PFSK-1 (cell line): Measurements from ENCODE around the gene CCDC197.

Source experiments
- POLR2AphosphoS5 ChIP-seq: IDR thresholded peaks from 2 replicates; pipeline ENCODE4 v1.6.1; 2012; ENCODE audit warnings: low read depth, mild to moderate bottlenecking, control low read depth, low read length, moderate library complexity
- REST ChIP-seq, 2 experiments: IDR thresholded peaks; 2 replicates each; pipeline versions ENCODE4 v1.6.1 to v1.8.0; 2011 to 2012; ENCODE audit warnings: low read depth in 2 of 2, low read length in 2 of 2, control low read depth in 1 of 2, inconsistent platforms in 1 of 2, mild to moderate bottlenecking in 1 of 2, moderate library complexity in 1 of 2; ENCODE audit not compliant: insufficient read depth in 1 of 2
- SIN3A ChIP-seq: IDR thresholded peaks from 2 replicates; pipeline ENCODE4 v1.6.1; 2012; ENCODE audit warnings: mild to moderate bottlenecking, low read length, moderate library complexity, borderline replicate concordance; ENCODE audit not compliant: insufficient read depth
- TAF1 ChIP-seq: IDR thresholded peaks from 2 replicates; pipeline ENCODE4 v1.6.1; 2012; ENCODE audit warnings: low read length, control low read depth, borderline replicate concordance; ENCODE audit not compliant: insufficient read depth

- TF ChIP-seq POLR2AphosphoS5 (no peak), REST (IDR thresholded peaks at IDR 0.05; ENCODE audit: insufficient read depth in 1 of 2, low read depth in 2 of 2, low read length in 2 of 2) (no peak), SIN3A (no peak), TAF1 (no peak)
These were observed 26.5 kb upstream of the CCDC197 start for GRCh38 chr14:93970585-93970964.
